GM12872 (cell line): ENCODE measurements around the gene BCL2A1.

Source experiments
- CTCF ChIP-seq: IDR thresholded peaks from 3 replicates; pipeline ENCODE4 v1.5.1; 2011; ENCODE audit warnings: low read depth, mild to moderate bottlenecking, low read length, moderate library complexity; ENCODE audit not compliant: insufficient read depth

The BCL2A1 gene

GRCh38 chr15:80007532-80007931 lies 36.5 kb upstream of the BCL2A1 start:
- no peak for TF ChIP-seq CTCF

GRCh38 chr15:80006946-80007345 lies 36.0 kb upstream of the BCL2A1 start:
- TF ChIP-seq CTCF = no peak

GRCh38 chr15:80003934-80004472 lies 33.0 kb upstream of the BCL2A1 start:
- TF ChIP-seq CTCF = no peak

GRCh38 chr15:80003171-80003570 lies 32.2 kb upstream of the BCL2A1 start:
- TF ChIP-seq CTCF = no peak

GRCh38 chr15:80002267-80002666 lies 31.3 kb upstream of the BCL2A1 start:
- no peak for TF ChIP-seq CTCF

GRCh38 chr15:79994615-79995014 lies 23.6 kb upstream of the BCL2A1 start:
- TF ChIP-seq CTCF = no peak

- TF ChIP-seq CTCF = no peak
Observed at GRCh38 chr15:79991826-79992225, 20.8 kb upstream of the BCL2A1 start.

GRCh38 chr15:79990997-79991334 lies 20.0 kb upstream of the BCL2A1 start:
- TF ChIP-seq CTCF = no peak
